Stimulated activated CD4-positive, alpha-beta T cell treated with anti-CD3 and anti-CD28 coated beads, Interleukin-1b, Interleukin-23, amount 100 ng/mL, for 48 hours (primary cell): ENCODE data around the gene TRDN.

Experiments used
- DNase-seq: peaks from one replicate; pipeline ENCODE4 v3.0.0-alpha.2; 2020

Gene TRDN

GRCh38 chr6:123636782-123637181, at the start of gene TRDN:
Gene TRDN (minus strand): TSS chr6:123636950. CDS start chr6:123636775, 175 bp downstream.
- no peak for DNase-seq

- no peak for DNase-seq
These were observed 45.3 kb upstream of the TRDN start for GRCh38 chr6:123681957-123682462.

- no peak for DNase-seq
These were observed 41.1 kb upstream of the TRDN start for GRCh38 chr6:123677897-123678296.

- no peak for DNase-seq
These were observed 40.0 kb upstream of the TRDN start for GRCh38 chr6:123676793-123677192.

GRCh38 chr6:123668965-123669591, 32.3 kb upstream of the TRDN start:
- no peak for DNase-seq

- DNase-seq, result no peak
These were observed 31.3 kb upstream of the TRDN start for GRCh38 chr6:123668063-123668462.

- DNase-seq, result no peak
These were observed 26.7 kb upstream of the TRDN start for GRCh38 chr6:123663436-123663835.

GRCh38 chr6:123662757-123663156, 26.0 kb upstream of the TRDN start:
- DNase-seq, result no peak

- DNase-seq, result no peak
These were observed 24.5 kb upstream of the TRDN start for GRCh38 chr6:123661105-123661891.

- DNase-seq, result no peak
These were observed 23.4 kb upstream of the TRDN start for GRCh38 chr6:123659960-123660748.

- no peak for DNase-seq
These were observed 22.1 kb upstream of the TRDN start for GRCh38 chr6:123658848-123659247.

- no peak for DNase-seq
These were observed 19.0 kb upstream of the TRDN start for GRCh38 chr6:123655521-123656306.

GRCh38 chr6:123648723-123649122, 12.0 kb upstream of the TRDN start:
- no peak for DNase-seq

GRCh38 chr6:123648020-123648580, 11.3 kb upstream of the TRDN start:
- no peak for DNase-seq

GRCh38 chr6:123641497-123641896, 4.7 kb upstream of the TRDN start:
- no peak for DNase-seq

- DNase-seq, result no peak
These were observed 3.9 kb upstream of the TRDN start for GRCh38 chr6:123640567-123641187.

GRCh38 chr6:123638865-123639264, 2.1 kb upstream of the TRDN start:
- no peak for DNase-seq

GRCh38 chr6:123636282-123636681, 468 bp downstream of the TRDN start:
- DNase-seq, result no peak

- DNase-seq, result no peak
These were observed 1.2 kb downstream of the TRDN start for GRCh38 chr6:123635567-123635966.

- DNase-seq, result no peak
These were observed 1.6 kb downstream of the TRDN start for GRCh38 chr6:123635144-123635543.

- DNase-seq, result no peak
These were observed 4.1 kb downstream of the TRDN start for GRCh38 chr6:123632641-123633040.
